Germinal center (tissue), 1 donor: ENCODE measurements around the gene WDR45B.

Experiments
- DNase-seq: peaks from one replicate; pipeline ENCODE4 v3.0.0; 2012; ENCODE audit warnings: mixed read lengths, low spot score

The WDR45B gene

DNA sequence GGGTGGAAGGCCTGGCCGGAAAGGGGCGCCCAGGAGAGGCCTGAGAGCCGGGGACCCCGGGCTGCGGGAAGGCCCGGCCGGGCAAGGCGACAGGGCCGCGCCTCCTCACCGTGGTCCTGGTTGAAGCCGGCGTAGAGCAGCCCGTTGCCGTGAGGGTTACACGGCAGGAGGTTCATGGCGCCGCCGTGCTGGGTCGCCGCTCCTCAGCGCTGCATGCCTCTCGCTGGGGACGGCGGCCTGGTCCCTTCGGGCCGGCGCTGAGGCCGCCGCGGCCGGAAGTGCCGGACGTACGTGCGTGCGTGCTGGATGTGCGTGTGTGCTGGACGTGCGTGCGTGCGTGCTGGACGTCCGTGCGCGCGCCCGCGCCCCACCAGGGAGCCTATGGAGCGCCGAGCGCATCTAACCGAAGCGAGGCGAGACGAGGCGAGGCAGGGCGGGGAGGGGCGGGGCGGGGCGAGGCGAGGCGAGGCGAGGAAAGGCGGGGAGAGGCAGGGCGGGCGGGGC, at the start of gene WDR45B:
TSS of gene WDR45B (minus strand) at position 280 of the 504 bp plus-strand sequence. CDS start at position 176, 104 bp downstream.
- peak; percentile 97 for DNase-seq

- no peak for DNase-seq
These were observed 49.5 kb upstream of the WDR45B start for GRCh38 chr17:82697808-82698064.

GRCh38 chr17:82696916-82697807, 48.9 kb upstream of the WDR45B start:
- no peak for DNase-seq

GRCh38 chr17:82696259-82696658, 48.0 kb upstream of the WDR45B start:
- DNase-seq: no peak

DNA sequence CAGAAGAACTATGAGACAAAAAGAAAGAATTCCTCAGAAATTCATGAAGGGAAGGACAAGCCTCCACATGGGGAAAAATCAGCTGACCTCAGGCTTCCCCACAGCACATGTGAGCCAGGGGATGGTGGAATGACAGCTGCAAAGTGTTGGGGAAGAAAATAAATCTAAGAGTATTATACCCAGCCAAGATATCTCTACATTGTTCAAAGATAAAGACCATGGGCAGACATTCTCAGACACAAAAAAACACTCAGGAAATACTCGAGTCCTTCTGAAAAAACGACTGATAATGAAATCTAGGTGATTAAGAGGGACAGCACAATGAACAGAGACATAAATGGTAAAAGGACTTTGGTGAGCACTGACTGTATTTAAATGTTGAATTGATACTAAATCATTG, 46.4 kb upstream of the WDR45B start:
- DNase-seq: no peak

GRCh38 chr17:82693168-82693867, 45.1 kb upstream of the WDR45B start:
- no peak for DNase-seq

DNA sequence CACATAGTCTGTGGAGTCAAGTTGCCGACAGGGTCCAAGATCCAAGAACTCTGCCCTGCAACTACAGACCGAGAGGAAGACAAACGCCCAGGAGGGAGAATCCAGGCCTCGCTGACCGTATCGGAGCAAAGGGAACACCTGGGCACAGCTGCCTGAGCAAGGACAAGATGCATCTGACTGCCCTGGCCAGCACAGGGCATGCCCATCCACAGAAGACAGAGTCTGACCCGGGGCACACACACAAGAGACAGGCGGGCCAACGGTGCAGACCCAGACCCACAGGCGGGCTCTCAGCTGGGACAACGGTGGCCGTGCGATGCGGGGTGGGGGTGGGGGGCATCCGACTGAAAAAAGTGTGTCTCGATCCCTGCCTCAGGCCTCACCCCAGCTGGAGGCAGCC, 44.0 kb upstream of the WDR45B start:
- DNase-seq: no peak

DNA sequence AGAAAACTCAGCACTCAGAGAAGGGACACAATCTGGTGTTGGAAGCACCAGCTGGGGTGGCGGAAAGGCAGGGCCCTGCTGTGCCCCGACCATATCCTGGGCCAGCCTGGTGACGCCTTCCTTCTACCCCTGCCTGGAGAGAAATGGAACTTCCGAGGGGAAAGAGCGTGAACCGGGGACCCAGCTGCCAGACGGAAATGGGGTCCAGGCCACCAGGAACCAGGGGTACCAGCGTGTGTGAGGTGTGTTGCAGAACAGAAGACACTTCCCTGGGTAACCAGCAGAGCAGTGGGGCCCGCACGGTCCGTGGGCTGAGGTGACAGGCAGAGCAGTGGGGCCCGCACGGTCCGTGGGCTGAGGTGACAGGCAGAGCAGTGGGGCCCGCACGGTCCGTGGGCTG, 43.5 kb upstream of the WDR45B start:
- no peak for DNase-seq

DNA sequence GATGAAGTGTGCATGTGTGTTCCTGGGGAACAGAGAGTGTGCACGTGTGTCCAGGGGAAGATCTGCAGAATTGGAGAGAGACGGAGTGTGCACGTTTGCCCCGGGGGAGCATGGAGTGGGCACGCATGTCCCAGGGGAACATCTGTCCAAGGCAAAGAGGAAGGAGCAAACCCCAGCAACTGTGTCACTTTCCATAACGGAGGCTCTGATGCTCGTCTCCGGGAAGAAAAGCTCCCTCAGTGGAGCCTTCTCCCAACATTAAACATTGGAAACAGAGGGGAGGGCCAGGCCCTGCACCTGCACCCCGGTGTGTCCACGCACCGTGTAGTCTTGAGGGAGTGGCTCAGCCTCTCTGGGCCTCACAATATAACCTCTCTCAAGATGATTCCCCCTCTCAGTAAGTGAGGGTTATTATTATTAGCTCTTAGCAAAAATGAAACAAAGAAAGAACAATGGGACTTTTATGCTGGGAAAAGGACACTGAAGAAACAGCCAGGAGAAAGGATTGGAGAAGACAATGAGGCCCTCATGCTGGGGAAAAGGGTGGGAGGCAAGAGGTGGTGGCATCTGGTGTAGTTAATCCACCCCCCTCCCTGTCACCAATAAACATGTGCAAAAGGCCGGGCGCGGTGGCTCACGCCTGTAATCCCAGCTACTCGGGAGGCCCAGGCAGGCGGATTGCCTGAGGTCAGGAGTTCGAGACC, 42.7 kb upstream of the WDR45B start:
- no peak for DNase-seq

DNA sequence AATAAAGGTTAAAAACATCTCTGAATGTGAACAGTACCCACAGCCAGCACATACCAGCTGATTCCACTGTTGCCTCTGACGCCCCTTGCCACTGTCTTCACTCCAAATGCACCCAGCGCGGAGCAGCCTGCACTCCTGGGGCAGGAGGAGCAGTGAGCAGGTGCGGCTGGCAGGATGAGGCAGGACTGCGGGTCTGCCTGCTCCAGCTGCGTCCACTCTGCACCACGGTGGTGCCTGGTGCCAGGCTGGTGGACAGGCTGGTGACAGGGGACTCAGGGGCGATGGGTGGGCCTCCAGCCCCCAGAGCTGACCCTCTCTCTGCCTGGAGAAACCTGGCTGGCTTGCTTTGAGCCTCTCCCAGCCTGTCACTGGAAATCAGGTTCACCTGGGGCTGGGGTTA, 40.8 kb upstream of the WDR45B start:
- no peak for DNase-seq

DNA sequence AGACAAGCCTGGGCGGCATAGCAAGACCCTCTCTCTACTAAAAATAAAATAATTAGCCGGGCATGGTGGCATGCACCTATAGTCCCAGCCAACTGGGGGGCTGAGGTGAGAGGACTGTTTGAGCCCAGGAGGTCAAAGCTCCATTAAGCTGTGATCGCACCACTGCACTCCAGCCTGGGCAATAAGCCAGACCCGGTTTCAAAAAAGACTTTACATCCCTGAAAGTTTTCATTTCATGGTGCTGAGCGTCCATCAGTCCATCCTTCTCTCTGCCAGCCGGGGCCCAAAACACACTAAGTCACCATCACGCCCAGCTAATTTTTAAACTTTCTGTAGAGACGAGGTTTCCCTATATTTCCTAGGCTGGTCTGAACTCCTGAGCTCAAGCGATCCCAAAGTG, 39.6 kb upstream of the WDR45B start:
- DNase-seq: no peak

- DNase-seq: no peak
These were observed 39.2 kb upstream of the WDR45B start for GRCh38 chr17:82687375-82687861.

- DNase-seq: no peak
These were observed 38.4 kb upstream of the WDR45B start for GRCh38 chr17:82686366-82687324.

- no peak for DNase-seq
These were observed 37.0 kb upstream of the WDR45B start for GRCh38 chr17:82685291-82685690.

- no peak for DNase-seq
These were observed 36.1 kb upstream of the WDR45B start for GRCh38 chr17:82684228-82684841.

GRCh38 chr17:82683534-82683933, 35.3 kb upstream of the WDR45B start:
- no peak for DNase-seq

DNA sequence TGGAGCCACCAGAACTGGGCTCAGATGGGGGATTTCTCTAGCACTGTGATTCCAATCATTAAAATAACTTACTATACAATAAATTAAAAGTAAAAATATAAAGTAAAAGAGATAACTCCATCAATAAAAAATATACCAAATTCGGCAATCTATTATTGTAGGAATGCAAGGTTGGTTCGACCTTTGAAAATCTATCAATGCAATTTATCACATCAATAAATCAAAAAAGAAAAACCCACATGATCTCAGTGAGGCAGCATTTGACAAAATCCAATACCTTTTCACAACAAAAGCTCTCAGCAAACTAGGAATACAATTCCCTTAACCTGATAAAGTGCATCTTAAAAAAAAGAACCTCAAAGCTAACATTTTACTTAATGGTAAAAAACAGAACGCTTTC, 33.3 kb upstream of the WDR45B start:
- no peak for DNase-seq

- no peak for DNase-seq
These were observed 31.6 kb upstream of the WDR45B start for GRCh38 chr17:82679586-82680465.

DNA sequence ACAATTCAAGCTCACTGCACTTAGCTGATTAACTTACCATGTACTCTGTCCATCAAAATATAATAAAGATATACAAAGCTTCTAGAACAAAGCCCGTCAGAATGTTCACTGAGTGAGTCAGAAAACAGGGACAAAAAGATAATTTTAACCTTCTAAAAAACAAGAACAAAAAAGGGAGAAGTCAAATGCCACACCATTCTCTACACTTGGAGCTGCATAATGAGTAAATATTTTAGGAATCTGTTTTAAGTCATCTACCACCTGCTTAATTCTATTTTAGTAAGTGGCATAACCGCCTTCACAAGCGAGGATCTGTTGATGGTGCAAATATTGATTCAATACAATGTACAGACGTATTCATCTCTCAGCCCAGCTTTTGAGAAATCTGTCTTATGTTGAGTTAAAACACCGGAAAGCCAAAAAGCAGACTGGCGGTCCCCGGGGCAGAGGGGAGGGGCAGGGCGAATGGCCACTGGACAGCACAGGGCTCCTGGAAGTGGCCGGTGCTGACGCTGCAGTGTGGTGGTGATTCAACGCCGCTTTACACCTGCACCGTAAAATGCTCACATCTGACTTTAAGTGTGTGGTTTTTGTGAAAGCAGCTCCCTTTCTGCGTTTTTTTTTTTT, 30.1 kb upstream of the WDR45B start:
- no peak for DNase-seq
